K562 (cell line): ENCODE data around the gene AGO3. TPM values are rescaled to one million over a fixed set of nuclear protein-coding genes. Genes with fewer than 3 reads are reported as not detected.

Source experiments
- CC2D1A ChIP-seq: fragments of 450-650 bp; IDR thresholded peaks from 2 replicates; pipeline ENCODE4 v1.6.1; 2017; ENCODE audit warnings: mild to moderate bottlenecking
- CHD1 ChIP-seq: fragments of 200-600 bp; sonication (generic); IDR thresholded peaks from one replicate; pipeline ENCODE4 v1.6.1; 2012; ENCODE audit warnings: mild to moderate bottlenecking, moderate library complexity, low read length, inconsistent platforms
- FOSL1 ChIP-seq: fragments of 200-800 bp; sonication (Bioruptor generic); conservative IDR thresholded peaks from 2 replicates; pipeline ENCODE4 v1.6.1; 2016; ENCODE audit warnings: missing genetic modification characterization, missing compliant biosample characterization
- GATA2 ChIP-seq: sonication (generic); formaldehyde crosslinking; IDR thresholded peaks from 2 replicates; pipeline ENCODE4 v1.4.0; 2020; ENCODE audit warnings: mild to moderate bottlenecking, missing genetic modification reagents
- HMGN3 ChIP-seq: IDR thresholded peaks from 2 replicates; pipeline ENCODE4 v1.6.1; 2011; ENCODE audit warnings: borderline replicate concordance, low read depth, mild to moderate bottlenecking, mixed read lengths, low read length; ENCODE audit not compliant: insufficient read length; ENCODE audit errors: extremely low read depth
- MAZ ChIP-seq, 2 experiments: fragments of 450-650 bp in 1 of 2; sonication (generic) in 1 of 2; formaldehyde crosslinking; IDR thresholded peaks in 1 of 2; conservative IDR thresholded peaks in 1 of 2; 2 replicates each; pipeline versions ENCODE4 v1.4.0 to v1.5.0; 2020; ENCODE audit warnings: mild to moderate bottlenecking in 1 of 2, missing genetic modification reagents in 1 of 2
- NUFIP1 ChIP-seq: fragments of 450-650 bp; IDR thresholded peaks from 2 replicates; pipeline ENCODE4 v1.6.1; 2018; ENCODE audit not compliant: partially characterized antibody
- PRPF4 ChIP-seq: fragments of 200-400 bp; formaldehyde crosslinking; IDR thresholded peaks from one replicate; pipeline ENCODE4 v1.6.1; 2017; ENCODE audit warnings: low read length, low read depth, mild to moderate bottlenecking; ENCODE audit not compliant: insufficient read depth, poor library complexity, severe bottlenecking
- SAFB ChIP-seq: fragments of 200-400 bp; formaldehyde crosslinking; IDR thresholded peaks from 2 replicates; pipeline ENCODE4 v1.6.1; 2017; ENCODE audit warnings: low read depth, low read length, borderline replicate concordance
- SIX5 ChIP-seq, 2 experiments: IDR thresholded peaks; 2 replicates each; pipeline ENCODE4 v1.6.1; 2011; ENCODE audit warnings: low read length in 2 of 2, borderline replicate concordance in 1 of 2, low read depth in 1 of 2, mild to moderate bottlenecking in 1 of 2, moderate library complexity in 1 of 2; ENCODE audit not compliant: insufficient read depth in 1 of 2
- SMAD3 ChIP-seq: fragments of 450-650 bp; formaldehyde crosslinking; conservative IDR thresholded peaks from 2 replicates; pipeline ENCODE4 v1.4.0; 2020; ENCODE audit warnings: mild to moderate bottlenecking
- TCF7 ChIP-seq: sonication (generic); IDR thresholded peaks from 2 replicates; pipeline ENCODE4 v1.6.1; 2016; ENCODE audit warnings: antibody characterized with exemption, borderline replicate concordance
- ZBTB17 ChIP-seq: fragments of 450-650 bp; formaldehyde crosslinking; IDR thresholded peaks from 2 replicates; pipeline ENCODE4 v1.4.0; 2020; ENCODE audit warnings: mild to moderate bottlenecking
- ZNF311 ChIP-seq: fragments of 250-450 bp; sonication (Bioruptor Pico); IDR thresholded peaks from 2 replicates; pipeline ENCODE4 v1.4.0; 2020; ENCODE audit warnings: mild to moderate bottlenecking, moderate library complexity
- ZNF347 ChIP-seq: fragments of 450-650 bp; formaldehyde crosslinking; IDR thresholded peaks from 2 replicates; pipeline ENCODE4 v1.4.0; 2020; ENCODE audit warnings: low read depth, mild to moderate bottlenecking, moderate library complexity
- ZNF778 ChIP-seq: fragments of 450-650 bp; formaldehyde crosslinking; IDR thresholded peaks from 2 replicates; pipeline ENCODE4 v1.4.0; 2020; ENCODE audit warnings: mild to moderate bottlenecking, moderate library complexity
- ZNF830 ChIP-seq: fragments of 250-450 bp; sonication (Bioruptor Pico); IDR thresholded peaks from 2 replicates; pipeline ENCODE4 v1.5.0; 2021; ENCODE audit warnings: mild to moderate bottlenecking
- polyA plus RNA-seq, 8 experiments: library from polyadenylated mRNA; depleted of rRNA in 4 of 8; stranded (reverse) in 5 of 8; unstranded in 3 of 8; fragments of >200 nt; fragmentation: Nextera tagmentation in 2 of 8; fragmentation: Illumina TruSeq in 1 of 8; extraction: Ambion mirVana in 2 of 8; extraction: Trizol in 1 of 8; gene quantifications; 2 replicates each; pipeline versions ENCODE4 v1.2.1 to v1.2.3, GENCODE V29; 2011 to 2014; ENCODE audit warnings: inconsistent platforms in 1 of 8, missing spikeins in 1 of 8
- total RNA-seq, 7 experiments: library from RNA; depleted of rRNA in 6 of 7; stranded (reverse); fragments of >200 nt in 6 of 7; fragmentation: Illumina TruSeq in 2 of 7; extraction: Trizol in 2 of 7; gene quantifications; 2 replicates each; pipeline versions ENCODE4 v1.2.1 to v1.2.3, GENCODE V29; 2011 to 2021; ENCODE audit warnings: low replicate concordance in 1 of 7
- TF ChIP-seq, protein P1 (sequence below), 2 experiments: IDR thresholded peaks; 2 replicates each; pipeline ENCODE4 v1.6.1; 2012; ENCODE audit warnings: improper control_type of control experiment in 2 of 2, low read depth in 2 of 2, low read length in 2 of 2, borderline replicate concordance in 1 of 2
- TF ChIP-seq, protein P2 (sequence below): fragments of 450-650 bp; IDR thresholded peaks from 2 replicates; pipeline ENCODE4 v1.6.1; 2016; ENCODE audit warnings: missing biosample characterization, missing genetic modification characterization
- TF ChIP-seq, protein P3 (sequence below), 3 experiments: fragments of 200-800 bp in 1 of 3; sonication (Bioruptor generic) in 1 of 3; sonication (generic) in 1 of 3; formaldehyde crosslinking in 1 of 3; IDR thresholded peaks; 2 replicates each; pipeline versions ENCODE4 v1.6.1 to v1.8.0; 2016 to 2022; ENCODE audit warnings: mild to moderate bottlenecking in 2 of 3, missing compliant biosample characterization in 2 of 3, missing genetic modification characterization in 2 of 3, missing genetic modification reagents in 1 of 3

The AGO3 gene
- total and polyA plus RNA-seq, 9 of the 15 experiments (the other 6 are each of a cell fraction or from before 2014, with no cell fraction given) = 4.5 to 41.5 (median 22.7) TPM

DNA sequence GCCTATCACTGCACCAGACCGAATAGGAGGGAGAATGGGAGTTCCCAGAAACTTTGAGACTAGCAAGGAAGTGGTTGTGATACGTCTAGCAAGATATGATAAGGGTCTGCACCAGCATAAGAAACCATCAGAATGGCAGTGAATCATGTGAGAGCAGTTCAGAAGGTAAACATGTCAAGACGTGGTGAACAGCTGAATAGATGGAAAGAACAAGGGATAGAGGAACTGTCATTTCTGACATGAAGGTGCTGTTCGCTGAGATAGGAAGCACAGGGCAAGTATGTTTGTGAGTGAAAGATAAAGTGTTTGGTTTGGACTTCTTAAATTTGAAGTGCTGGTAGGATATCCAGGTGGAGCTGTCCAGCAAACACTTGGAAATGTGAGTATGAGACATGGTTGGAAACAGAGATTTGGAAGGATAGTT, 49.0 kb upstream of the AGO3 start (continued):
- TF ChIP-seq, protein P1, sequence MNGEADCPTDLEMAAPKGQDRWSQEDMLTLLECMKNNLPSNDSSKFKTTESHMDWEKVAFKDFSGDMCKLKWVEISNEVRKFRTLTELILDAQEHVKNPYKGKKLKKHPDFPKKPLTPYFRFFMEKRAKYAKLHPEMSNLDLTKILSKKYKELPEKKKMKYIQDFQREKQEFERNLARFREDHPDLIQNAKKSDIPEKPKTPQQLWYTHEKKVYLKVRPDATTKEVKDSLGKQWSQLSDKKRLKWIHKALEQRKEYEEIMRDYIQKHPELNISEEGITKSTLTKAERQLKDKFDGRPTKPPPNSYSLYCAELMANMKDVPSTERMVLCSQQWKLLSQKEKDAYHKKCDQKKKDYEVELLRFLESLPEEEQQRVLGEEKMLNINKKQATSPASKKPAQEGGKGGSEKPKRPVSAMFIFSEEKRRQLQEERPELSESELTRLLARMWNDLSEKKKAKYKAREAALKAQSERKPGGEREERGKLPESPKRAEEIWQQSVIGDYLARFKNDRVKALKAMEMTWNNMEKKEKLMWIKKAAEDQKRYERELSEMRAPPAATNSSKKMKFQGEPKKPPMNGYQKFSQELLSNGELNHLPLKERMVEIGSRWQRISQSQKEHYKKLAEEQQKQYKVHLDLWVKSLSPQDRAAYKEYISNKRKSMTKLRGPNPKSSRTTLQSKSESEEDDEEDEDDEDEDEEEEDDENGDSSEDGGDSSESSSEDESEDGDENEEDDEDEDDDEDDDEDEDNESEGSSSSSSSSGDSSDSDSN (IDR thresholded peaks at IDR 0.05; ENCODE audit: borderline replicate concordance in 1 of 2, low read depth in 2 of 2, low read length in 2 of 2) = 0 out of 4 replicates have a peak, but pooled peaks of 1 of the 2 experiments have one; percentile 59
- peak; percentile 87; the same call in 1 of the 2 replicates for TF ChIP-seq GATA2 (CRISPR knock-in tag)
- TF ChIP-seq, protein P2, sequence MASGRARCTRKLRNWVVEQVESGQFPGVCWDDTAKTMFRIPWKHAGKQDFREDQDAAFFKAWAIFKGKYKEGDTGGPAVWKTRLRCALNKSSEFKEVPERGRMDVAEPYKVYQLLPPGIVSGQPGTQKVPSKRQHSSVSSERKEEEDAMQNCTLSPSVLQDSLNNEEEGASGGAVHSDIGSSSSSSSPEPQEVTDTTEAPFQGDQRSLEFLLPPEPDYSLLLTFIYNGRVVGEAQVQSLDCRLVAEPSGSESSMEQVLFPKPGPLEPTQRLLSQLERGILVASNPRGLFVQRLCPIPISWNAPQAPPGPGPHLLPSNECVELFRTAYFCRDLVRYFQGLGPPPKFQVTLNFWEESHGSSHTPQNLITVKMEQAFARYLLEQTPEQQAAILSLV = no peak
- no peak for TF ChIP-seq ZNF830
- no peak for TF ChIP-seq ZNF311 (CRISPR knock-in tag)
- no peak for TF ChIP-seq NUFIP1
- TF ChIP-seq PRPF4 = no peak
- peak; percentile 46 for TF ChIP-seq FOSL1 (tag)
- TF ChIP-seq SMAD3 (CRISPR knock-in tag) = 0 out of 2 replicates have a peak, but pooled peaks have one; percentile 37
- TF ChIP-seq ZNF778 = no peak
- no peak for TF ChIP-seq CHD1
- TF ChIP-seq ZNF347 (CRISPR knock-in tag) = no peak
- no peak for TF ChIP-seq TCF7
- no peak for TF ChIP-seq SAFB
- TF ChIP-seq ZBTB17 (CRISPR knock-in tag) = no peak
- no peak for TF ChIP-seq SIX5 (IDR thresholded peaks at IDR 0.05; ENCODE audit: borderline replicate concordance in 1 of 2, insufficient read depth in 1 of 2, low read depth in 1 of 2, low read length in 2 of 2)
- TF ChIP-seq, protein P3, sequence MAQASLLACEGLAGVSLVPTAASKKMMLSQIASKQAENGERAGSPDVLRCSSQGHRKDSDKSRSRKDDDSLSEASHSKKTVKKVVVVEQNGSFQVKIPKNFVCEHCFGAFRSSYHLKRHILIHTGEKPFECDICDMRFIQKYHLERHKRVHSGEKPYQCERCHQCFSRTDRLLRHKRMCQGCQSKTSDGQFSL (CRISPR knock-in tag; IDR thresholded peaks at IDR 0.05) = no peak
- TF ChIP-seq, protein P3 (tag; IDR thresholded peaks at IDR 0.05) = no peak
- TF ChIP-seq MAZ (CRISPR knock-in tag; conservative IDR thresholded peaks at IDR 0.05 in 1 of 2, IDR thresholded peaks at IDR 0.05 in 1 of 2) = 0 out of 4 replicates have a peak, but pooled peaks of 1 of the 2 experiments have one; percentile 26
- TF ChIP-seq CC2D1A = no peak
- TF ChIP-seq HMGN3 = no peak
